ENCODE measurements around the gene ARL4A.

- TF ChIP-seq POLR2A (IDR thresholded peaks at IDR 0.05; ENCODE audit: low read depth, low read length) (no peak), POLR2AphosphoS5 (IDR thresholded peaks at IDR 0.05; ENCODE audit: insufficient read depth, low read depth, low read length) (no peak)
Observed at GRCh38 chr7:12737836-12738235, 50.4 kb downstream of the ARL4A start.
